IPS-15b (cell line): ENCODE results near the gene COX4I2.
"Not testable (repeated sequence)": the region's sequence is repeated elsewhere in the genome, so short reads cannot be mapped to it uniquely, and the experiment has no call there.

ENCODE experiments used
- H3K27me3 ChIP-seq: one replicate; pipeline ENCODE4 v1.6.1; 2013; ENCODE audit warnings: low read length; ENCODE audit not compliant: control insufficient read depth, insufficient read depth
- H3K36me3 ChIP-seq: one replicate; pipeline ENCODE4 v1.6.1; 2013; ENCODE audit warnings: low read length; ENCODE audit not compliant: control insufficient read depth, insufficient read depth
- H3K4me1 ChIP-seq: one replicate; pipeline ENCODE4 v1.6.1; 2013; ENCODE audit warnings: mild to moderate bottlenecking, low read length; ENCODE audit not compliant: control insufficient read depth, insufficient read depth
- H3K4me3 ChIP-seq: one replicate; pipeline ENCODE4 v1.5.1; 2013; ENCODE audit warnings: low read depth, low read length
- H3K9ac ChIP-seq: one replicate; pipeline ENCODE4 v1.6.1; 2013; ENCODE audit warnings: low read depth, mild to moderate bottlenecking, low read length
- H3K9me3 ChIP-seq: one replicate; pipeline ENCODE4 v1.6.1; 2013; ENCODE audit warnings: mild to moderate bottlenecking, low read length; ENCODE audit not compliant: control insufficient read depth, insufficient read depth

COX4I2 gene

DNA sequence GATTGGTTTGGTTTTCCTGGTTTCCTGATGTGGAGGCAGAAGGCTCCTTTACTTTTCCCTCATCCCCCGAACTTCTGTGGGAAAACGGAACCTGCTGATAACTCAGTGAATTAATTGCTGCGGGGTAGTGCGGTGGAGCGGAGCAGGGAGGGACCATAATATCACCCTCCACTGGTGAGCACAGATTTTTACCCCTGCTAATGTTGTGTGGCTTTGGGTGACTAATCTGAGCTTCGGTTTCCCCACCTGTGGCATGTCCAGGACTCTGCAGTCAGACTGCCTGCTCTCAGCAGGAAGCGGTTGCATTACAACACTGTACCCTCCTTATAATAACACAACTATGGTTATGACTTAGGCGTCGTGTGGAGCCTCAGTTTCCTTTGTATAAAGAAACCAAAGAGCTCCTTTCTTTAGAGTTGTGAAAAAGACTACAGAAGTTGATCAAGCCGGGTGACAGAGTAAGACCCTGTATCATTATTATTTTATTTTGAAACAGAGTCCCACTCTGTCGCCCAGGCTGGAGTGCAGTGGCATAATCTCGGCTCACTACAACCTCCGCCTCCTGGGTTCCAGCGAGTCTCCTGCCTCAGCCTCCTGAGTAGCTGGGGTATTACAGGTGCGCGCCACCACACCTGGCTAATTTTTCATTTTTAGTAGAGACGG lies 34.8 kb upstream of the COX4I2 start:
- no peak overlapping the region for H3K4me3 ChIP-seq
- no peak overlapping the region for H3K9ac ChIP-seq
- H3K9me3 ChIP-seq = no peaks in the 10 kb centered on the region
- H3K4me1 ChIP-seq = peaks cover 17% of the 10 kb centered on the region
- H3K27me3 ChIP-seq = no peaks in the 10 kb centered on the region
- peaks cover 9% of the 10 kb centered on the region for H3K36me3 ChIP-seq

DNA sequence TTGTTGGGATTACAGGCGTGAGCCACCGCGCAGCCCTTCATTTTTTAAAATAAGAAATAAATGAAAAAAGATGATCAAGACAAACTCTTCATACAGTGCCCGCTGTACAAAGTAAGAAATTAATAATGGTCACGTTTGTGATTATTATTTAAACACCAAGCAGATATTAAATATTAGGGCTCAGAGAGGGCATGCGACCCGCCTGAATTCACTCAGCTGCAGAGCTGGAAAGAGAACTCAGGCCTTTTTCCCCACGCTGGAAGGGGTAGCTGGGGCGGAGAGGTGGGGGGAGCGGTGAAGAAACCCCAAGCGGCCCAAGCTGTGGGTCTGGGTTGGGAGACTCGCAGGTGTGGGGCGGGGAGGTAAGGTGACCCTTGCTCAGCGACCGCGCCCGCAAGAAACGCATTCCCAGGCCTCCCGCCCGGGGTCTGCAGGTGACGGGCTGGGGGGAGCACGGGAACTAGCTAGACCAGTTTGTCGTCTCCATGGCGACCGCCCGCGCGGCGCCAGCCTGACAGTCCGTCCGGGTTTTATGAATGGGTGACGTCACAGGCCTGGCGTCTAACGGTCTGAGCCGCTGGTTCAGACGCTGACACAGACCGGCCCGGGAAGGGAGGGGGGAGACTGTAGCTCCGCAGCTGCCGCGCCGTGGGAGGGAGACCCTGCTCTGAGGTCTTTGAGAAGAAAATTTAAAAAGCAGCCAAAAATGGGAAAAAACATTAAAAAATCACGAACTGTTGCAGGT lies 33.7 kb upstream of the COX4I2 start:
- Histone ChIP-seq H3K9ac (peak overlapping the region; percentile 56), H3K27me3 (no peaks in the 10 kb centered on the region), H3K4me3 (peak overlapping the region; percentile 98)

DNA sequence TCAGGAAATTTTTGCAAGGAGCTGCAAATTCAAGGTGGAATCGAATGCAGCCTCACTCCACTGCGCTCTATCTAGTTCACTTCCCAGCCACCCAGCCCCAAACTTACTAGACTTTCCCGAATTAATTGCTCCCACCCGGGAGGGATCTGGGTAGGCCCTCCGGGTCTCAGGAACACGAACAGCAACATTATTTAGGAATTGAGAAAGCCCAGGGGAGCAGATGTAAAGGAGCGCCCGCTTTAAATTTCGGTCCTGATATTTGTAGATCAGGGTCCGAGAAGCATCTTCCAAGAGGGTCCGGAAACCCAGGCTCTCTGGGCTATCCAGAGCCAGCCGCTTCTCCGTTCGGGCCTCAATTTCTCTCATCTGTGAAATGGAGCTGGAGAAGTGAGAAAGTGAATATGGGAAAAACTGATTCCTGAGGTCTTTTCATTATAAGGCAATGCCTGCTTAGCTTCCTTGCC lies 33.1 kb upstream of the COX4I2 start:
- no peaks in the 10 kb centered on the region for H3K27me3 ChIP-seq
- peaks cover 9% of the 10 kb centered on the region for H3K36me3 ChIP-seq
- no peaks in the 10 kb centered on the region for H3K9me3 ChIP-seq
- H3K9ac ChIP-seq = peak overlapping the region; percentile 56
- peaks cover 23% of the 10 kb centered on the region for H3K4me1 ChIP-seq
- H3K4me3 ChIP-seq = peak overlapping the region; percentile 98

More for the DNA sequence above, 33.7 kb upstream of the COX4I2 start:
- Histone ChIP-seq H3K36me3 (peaks cover 9% of the 10 kb centered on the region), H3K4me1 (peaks cover 23% of the 10 kb centered on the region), H3K9me3 (no peaks in the 10 kb centered on the region)

DNA sequence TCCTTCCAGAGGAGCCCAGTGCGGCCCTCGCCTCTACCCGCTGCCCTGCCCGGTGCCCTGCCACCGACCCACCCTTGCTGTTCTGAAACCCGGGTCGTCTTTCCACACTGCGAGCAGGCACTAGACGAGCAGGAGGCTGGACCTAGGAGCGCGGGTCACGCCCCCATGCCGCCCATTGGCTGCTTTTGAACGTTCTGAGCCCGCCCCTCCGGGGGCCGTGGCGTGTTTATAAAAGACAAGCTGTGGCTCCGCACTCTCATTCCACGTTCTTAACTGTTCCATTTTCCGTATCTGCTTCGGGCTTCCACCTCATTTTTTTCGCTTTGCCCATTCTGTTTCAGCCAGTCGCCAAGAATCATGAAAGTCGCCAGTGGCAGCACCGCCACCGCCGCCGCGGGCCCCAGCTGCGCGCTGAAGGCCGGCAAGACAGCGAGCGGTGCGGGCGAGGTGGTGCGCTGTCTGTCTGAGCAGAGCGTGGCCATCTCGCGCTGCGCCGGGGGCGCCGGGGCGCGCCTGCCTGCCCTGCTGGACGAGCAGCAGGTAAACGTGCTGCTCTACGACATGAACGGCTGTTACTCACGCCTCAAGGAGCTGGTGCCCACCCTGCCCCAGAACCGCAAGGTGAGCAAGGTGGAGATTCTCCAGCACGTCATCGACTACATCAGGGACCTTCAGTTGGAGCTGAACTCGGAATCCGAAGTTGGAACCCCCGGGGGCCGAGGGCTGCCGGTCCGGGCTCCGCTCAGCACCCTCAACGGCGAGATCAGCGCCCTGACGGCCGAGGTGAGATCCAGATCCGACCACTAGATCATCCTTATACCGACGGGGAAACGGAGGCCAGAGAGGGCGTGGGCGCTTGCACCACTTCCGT lies 32.4 kb upstream of the COX4I2 start, which contains the start of gene ID1:
TSS of gene ID1 (plus strand) at position 259 of the 871 bp plus-strand sequence. CDS start at position 358, 99 bp downstream.
- no peaks in the 10 kb centered on the region for H3K27me3 ChIP-seq
- H3K4me1 ChIP-seq = peaks cover 23% of the 10 kb centered on the region
- peak within 1 kb of the TSS; percentile 94 for H3K9ac ChIP-seq
- H3K4me3 ChIP-seq = peak within 1 kb of the TSS; percentile 98
- H3K9me3 ChIP-seq = no peaks in the 10 kb centered on the region
- peaks cover 9% of the 10 kb centered on the region for H3K36me3 ChIP-seq

DNA sequence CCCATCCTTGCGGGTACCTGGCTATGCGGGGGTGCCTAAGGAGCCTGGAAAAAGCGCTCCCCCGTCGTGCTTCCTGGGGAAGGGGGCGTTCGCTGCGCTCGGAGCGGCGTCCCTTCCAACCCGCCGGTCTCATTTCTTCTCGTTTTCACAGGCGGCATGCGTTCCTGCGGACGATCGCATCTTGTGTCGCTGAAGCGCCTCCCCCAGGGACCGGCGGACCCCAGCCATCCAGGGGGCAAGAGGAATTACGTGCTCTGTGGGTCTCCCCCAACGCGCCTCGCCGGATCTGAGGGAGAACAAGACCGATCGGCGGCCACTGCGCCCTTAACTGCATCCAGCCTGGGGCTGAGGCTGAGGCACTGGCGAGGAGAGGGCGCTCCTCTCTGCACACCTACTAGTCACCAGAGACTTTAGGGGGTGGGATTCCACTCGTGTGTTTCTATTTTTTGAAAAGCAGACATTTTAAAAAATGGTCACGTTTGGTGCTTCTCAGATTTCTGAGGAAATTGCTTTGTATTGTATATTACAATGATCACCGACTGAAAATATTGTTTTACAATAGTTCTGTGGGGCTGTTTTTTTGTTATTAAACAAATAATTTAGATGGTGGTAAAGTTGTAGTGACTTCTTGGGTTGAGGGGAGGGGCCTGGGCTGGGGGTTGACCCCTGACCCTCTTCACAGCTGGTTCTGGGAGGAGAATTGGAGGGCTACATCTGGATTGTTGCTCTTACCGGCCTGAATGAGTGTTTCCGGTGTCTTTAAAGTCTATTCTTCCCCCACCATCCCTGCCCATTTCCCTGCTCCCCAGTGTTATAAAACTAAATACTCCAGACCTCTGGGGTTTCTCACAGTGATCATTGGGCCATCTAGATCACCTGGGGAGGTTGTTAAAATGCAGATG lies 31.6 kb upstream of the COX4I2 start:
- Histone ChIP-seq H3K36me3 (peaks cover 9% of the 10 kb centered on the region), H3K27me3 (no peaks in the 10 kb centered on the region), H3K9me3 (no peaks in the 10 kb centered on the region), H3K9ac (peak overlapping the region; percentile 94), H3K4me1 (peaks cover 23% of the 10 kb centered on the region), H3K4me3 (peak overlapping the region; percentile 98)

DNA sequence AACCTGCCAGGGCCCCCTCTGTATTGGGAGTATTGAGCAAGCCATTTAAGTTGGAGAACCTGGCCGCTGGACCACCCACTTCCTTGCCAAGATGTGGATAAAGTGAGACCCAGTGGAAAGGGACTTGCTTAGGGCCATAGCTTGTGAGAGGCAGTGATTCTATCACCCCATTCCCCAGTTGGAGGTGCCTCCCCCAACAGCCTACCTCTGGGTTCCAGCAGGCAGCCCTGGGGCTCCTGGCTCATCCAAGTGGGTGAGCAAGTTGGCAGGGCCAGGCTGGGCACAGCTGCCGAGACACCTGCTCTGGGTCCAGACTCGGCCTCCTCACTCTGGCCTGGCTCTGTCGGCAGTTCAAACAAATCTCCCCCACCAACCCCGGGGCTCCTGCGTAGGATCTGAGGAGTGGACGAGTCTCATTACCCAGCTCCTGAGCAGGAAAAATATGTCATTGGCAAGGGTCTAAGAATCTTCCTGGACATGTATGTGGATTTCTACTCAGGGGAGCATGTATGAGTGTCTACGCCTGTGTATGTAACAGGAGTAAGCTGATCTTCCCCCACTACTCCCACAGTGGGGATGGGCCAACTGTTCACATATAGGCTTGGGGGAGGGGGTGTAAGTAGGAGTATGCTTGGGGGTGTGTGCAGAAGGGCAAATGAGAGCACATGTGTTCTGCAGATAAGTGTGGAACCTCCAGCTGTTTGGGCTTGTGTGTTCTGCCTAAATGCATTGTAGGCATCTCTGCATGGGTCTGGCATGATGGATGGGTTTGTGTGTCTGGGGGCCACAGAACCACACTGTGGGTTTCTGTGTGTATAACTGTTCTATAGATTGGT lies 30.7 kb upstream of the COX4I2 start:
- peaks cover 23% of the 10 kb centered on the region for H3K4me1 ChIP-seq
- no peaks in the 10 kb centered on the region for H3K9me3 ChIP-seq
- no peaks in the 10 kb centered on the region for H3K27me3 ChIP-seq
- peak overlapping the region; percentile 98 for H3K4me3 ChIP-seq
- H3K9ac ChIP-seq = peak overlapping the region; percentile 94
- peaks cover 9% of the 10 kb centered on the region for H3K36me3 ChIP-seq

DNA sequence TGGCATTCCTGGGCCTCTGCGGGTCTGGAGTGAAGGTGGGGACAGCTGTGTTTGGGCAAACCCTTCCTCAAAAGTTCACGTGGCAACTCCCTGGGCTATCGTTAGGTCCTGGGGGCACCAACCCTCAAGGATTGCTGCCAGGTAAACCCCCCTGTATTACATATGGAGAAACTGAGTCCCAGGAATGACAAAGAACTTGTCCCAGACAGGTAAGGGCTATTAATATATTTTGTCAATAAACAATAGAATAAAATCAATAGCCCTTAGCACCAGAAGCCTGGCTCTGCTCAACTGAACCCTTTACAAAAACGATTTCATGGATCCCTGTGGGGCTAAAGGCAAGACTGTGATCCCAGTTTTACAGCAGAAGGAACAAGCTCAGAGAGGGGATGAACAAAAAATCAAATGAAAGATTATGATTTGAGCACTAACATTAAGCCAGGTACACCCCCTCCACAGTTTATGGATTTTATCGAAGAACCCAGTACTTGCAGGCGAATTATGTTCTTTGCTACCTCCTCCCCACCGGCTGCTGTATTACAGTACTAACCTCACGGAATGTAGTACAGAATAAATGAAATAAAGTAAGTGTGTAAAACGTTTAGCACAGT lies 30.0 kb upstream of the COX4I2 start:
- Histone ChIP-seq H3K9me3 (no peaks in the 10 kb centered on the region), H3K27me3 (no peaks in the 10 kb centered on the region), H3K9ac (peak overlapping the region; percentile 40), H3K36me3 (peaks cover 9% of the 10 kb centered on the region), H3K4me1 (peaks cover 20% of the 10 kb centered on the region), H3K4me3 (peak overlapping the region; percentile 98)

DNA sequence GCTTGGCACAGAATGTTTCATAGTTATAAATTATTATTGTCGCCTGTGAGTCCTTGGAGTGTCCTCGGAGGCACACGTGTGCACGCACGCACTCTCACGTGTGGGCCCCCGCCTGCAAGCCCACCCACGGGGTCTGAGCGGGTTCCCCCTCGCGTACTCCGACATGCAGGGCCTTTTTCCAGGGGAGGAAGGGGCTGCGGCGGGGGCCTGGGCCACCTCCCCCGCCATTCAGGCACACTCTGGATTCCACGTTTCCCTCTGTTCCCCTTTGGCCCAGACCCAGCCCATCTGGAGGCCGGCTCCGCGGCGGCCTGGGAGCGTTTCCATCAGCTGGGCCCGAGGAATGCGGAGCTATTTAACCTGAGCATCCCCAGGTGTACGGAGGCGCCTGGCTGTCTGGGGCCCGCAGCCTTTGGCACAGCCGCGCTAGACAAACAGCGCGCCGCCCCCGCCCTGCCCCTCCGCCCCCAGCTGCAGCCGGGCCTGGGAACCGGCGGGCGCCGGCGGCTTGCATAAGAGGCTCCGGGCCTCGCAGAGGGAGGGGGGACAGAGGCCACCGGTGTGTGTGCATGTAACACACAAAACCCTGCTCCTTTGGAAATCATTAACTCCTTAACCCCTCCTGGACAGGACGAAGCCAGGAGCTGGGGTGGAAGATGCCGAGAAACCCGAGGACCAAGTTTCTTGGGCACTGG lies 29.3 kb upstream of the COX4I2 start:
- Histone ChIP-seq H3K9me3 (no peaks in the 10 kb centered on the region), H3K36me3 (peaks cover 9% of the 10 kb centered on the region), H3K9ac (peak overlapping the region; percentile 40), H3K4me1 (peaks cover 18% of the 10 kb centered on the region), H3K4me3 (peak overlapping the region; percentile 38), H3K27me3 (no peaks in the 10 kb centered on the region)

DNA sequence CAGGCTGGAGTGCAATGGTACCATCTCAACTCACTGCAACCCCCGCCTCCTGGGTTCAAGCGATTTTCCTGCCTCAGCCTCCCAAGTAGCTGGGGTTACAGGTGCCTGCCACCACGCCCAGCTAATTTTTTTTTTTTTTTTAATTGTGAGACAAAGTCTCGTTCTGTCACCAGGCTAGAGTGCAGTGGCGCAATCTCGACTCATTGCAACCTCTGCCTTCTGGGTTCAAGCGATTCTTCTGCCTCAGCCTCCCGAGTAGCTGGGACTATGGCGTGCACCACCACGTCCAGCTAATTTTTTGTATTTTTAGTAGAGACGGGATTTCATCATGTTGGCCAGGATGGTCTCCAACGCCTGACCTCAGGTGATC lies 25.5 kb upstream of the COX4I2 start:
- not testable (repeated sequence) for H3K4me3 ChIP-seq, H3K9ac ChIP-seq, H3K27me3 ChIP-seq, H3K36me3 ChIP-seq, H3K9me3 ChIP-seq
- peaks cover 12% of the 10 kb centered on the region for H3K4me1 ChIP-seq

DNA sequence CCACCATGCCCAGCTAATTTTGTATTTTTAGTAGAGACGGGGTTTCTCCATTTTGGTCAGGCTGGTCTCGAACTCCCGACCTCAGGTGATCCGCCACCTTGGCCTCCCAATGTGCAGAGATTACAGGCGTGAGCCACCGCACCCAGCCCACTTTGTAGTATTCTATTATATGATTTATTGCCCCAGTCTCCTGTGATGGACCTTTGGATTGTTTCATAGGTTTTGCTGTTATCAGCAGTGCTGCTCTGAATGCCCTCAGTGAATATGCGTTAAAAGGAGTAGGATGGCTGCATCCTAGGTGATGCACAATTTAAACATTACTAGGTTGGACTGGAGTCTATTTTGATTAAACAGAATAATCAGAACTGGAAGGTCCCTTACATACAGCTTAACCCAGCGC lies 22.3 kb upstream of the COX4I2 start:
- no peaks in the 10 kb centered on the region for H3K36me3 ChIP-seq
- H3K4me1 ChIP-seq = no peaks in the 10 kb centered on the region
- no peaks in the 10 kb centered on the region for H3K9me3 ChIP-seq
- no peak overlapping the region for H3K4me3 ChIP-seq
- H3K27me3 ChIP-seq = no peaks in the 10 kb centered on the region
- H3K9ac ChIP-seq = no peak overlapping the region
